Measurements from ENCODE around the gene PLA2G3.

GRCh38 chr22:31125521-31126117, 14.7 kb downstream of the PLA2G3 start:
- TF ChIP-seq EZH2phosphoT487 (IDR thresholded peaks at IDR 0.05; ENCODE audit: insufficient read depth, low read depth) (no peak), EZH2 (IDR thresholded peaks at IDR 0.05; ENCODE audit: insufficient read depth, poor library complexity, severe bottlenecking) (no peak)
